GM23338 (cell line): ENCODE measurements around the gene TMEM222. TPM values are rescaled to one million over a fixed set of nuclear protein-coding genes. Genes with fewer than 3 reads are reported as not detected.

Experiments
- ATAC-seq: fragments of 200-7000 bp; cut with Tn5 transposase; 3 replicates; pipeline ENCODE4 v1.9.1; 2020
- DNase-seq: peaks from one replicate; pipeline ENCODE4 v3.0.0-alpha.2; 2015; ENCODE audit warnings: low spot score
- H2AFZ ChIP-seq: fragments of 200-600 bp; sonication (generic); 2 replicates; pipeline ENCODE4 v1.8.0; 2016; ENCODE audit warnings: antibody characterized with exemption, mild to moderate bottlenecking, moderate library complexity
- H3F3A ChIP-seq: fragments of 200-600 bp; sonication (generic); replicated peaks from 2 replicates; pipeline ENCODE4 v1.8.0; 2017; ENCODE audit warnings: antibody characterized with exemption, mixed run types, low read depth
- H3K27ac ChIP-seq: fragments of 200-600 bp; sonication (generic); 2 replicates; pipeline ENCODE4 v1.6.1; 2016; ENCODE audit warnings: low read depth
- H3K27me3 ChIP-seq: fragments of 200-600 bp; sonication (generic); 2 replicates; pipeline ENCODE4 v1.8.0; 2016; ENCODE audit warnings: mild to moderate bottlenecking, mixed run types, moderate library complexity; ENCODE audit not compliant: insufficient read depth
- H3K36me3 ChIP-seq: fragments of 200-600 bp; sonication (generic); 2 replicates; pipeline ENCODE4 v1.8.0; 2016; ENCODE audit warnings: mild to moderate bottlenecking; ENCODE audit not compliant: insufficient read depth
- H3K4me1 ChIP-seq: fragments of 200-600 bp; sonication (generic); 2 replicates; pipeline ENCODE4 v1.8.0; 2016; ENCODE audit warnings: mild to moderate bottlenecking, moderate library complexity; ENCODE audit not compliant: insufficient read depth
- H3K4me2 ChIP-seq: fragments of 200-600 bp; sonication (generic); 2 replicates; pipeline ENCODE4 v1.7.1; 2017; ENCODE audit warnings: mixed run types
- H3K4me3 ChIP-seq: fragments of 200-600 bp; sonication (generic); 2 replicates; pipeline ENCODE4 v1.6.1; 2016; ENCODE audit warnings: mixed run types
- H3K79me2 ChIP-seq: fragments of 200-600 bp; sonication (generic); replicated peaks from 2 replicates; pipeline ENCODE4 v1.8.0; 2017; ENCODE audit warnings: mild to moderate bottlenecking; ENCODE audit not compliant: insufficient read depth
- H3K9me2 ChIP-seq: fragments of 200-600 bp; sonication (generic); 2 replicates; pipeline ENCODE4 v1.8.0; 2017; ENCODE audit not compliant: insufficient read depth
- H4K20me1 ChIP-seq: fragments of 200-600 bp; sonication (generic); replicated peaks from 2 replicates; pipeline ENCODE4 v1.8.0; 2017; ENCODE audit warnings: mild to moderate bottlenecking; ENCODE audit not compliant: insufficient read depth
- H3K27ac Mint-ChIP-seq: 2 replicates; pipeline ENCODE4 v1.8.0; 2020; ENCODE audit warnings: inconsistent platforms, mild to moderate bottlenecking, moderate library complexity, mixed read lengths
- H3K27me3 Mint-ChIP-seq: 3 replicates; pipeline ENCODE4 v1.8.0; 2022; ENCODE audit warnings: low read depth, mild to moderate bottlenecking, moderate library complexity, mixed read lengths, inconsistent platforms; ENCODE audit not compliant: insufficient read depth, poor library complexity
- H3K36me3 Mint-ChIP-seq: 3 replicates; pipeline ENCODE4 v1.8.0; 2021; ENCODE audit warnings: low read depth, mild to moderate bottlenecking, inconsistent platforms, moderate library complexity, mixed read lengths
- H3K4me1 Mint-ChIP-seq: 3 replicates; pipeline ENCODE4 v1.8.0; 2020; ENCODE audit warnings: mild to moderate bottlenecking, inconsistent platforms, mixed read lengths
- H3K4me3 Mint-ChIP-seq: 3 replicates; pipeline ENCODE4 v1.8.0; 2021; ENCODE audit warnings: moderate library complexity, mild to moderate bottlenecking, inconsistent platforms, mixed read lengths
- H3K9me3 Mint-ChIP-seq: 3 replicates; pipeline ENCODE4 v1.8.0; 2020; ENCODE audit warnings: moderate library complexity, mild to moderate bottlenecking, inconsistent platforms, mixed read lengths
- CTCF ChIP-seq, 2 experiments: fragments of 200-600 bp in 1 of 2; sonication (generic) in 1 of 2; conservative IDR thresholded peaks; 2 replicates each; pipeline versions ENCODE4 v1.5.1 to v1.6.1; 2016 to 2017; ENCODE audit warnings: antibody characterized with exemption in 2 of 2, low read depth in 2 of 2, mild to moderate bottlenecking in 2 of 2, moderate library complexity in 1 of 2
- EZH2 ChIP-seq: fragments of 200-600 bp; sonication (generic); IDR thresholded peaks from one replicate; pipeline ENCODE4 v1.8.0; 2017; ENCODE audit warnings: antibody characterized with exemption, mild to moderate bottlenecking, low read depth; ENCODE audit not compliant: unreplicated experiment
- JUNB ChIP-seq: IDR thresholded peaks from one replicate; pipeline ENCODE4 v1.6.1; 2016; ENCODE audit warnings: antibody characterized with exemption; ENCODE audit not compliant: unreplicated experiment
- NANOG ChIP-seq: IDR thresholded peaks from 2 replicates; pipeline ENCODE4 v1.6.1; 2016; ENCODE audit warnings: antibody characterized with exemption, borderline replicate concordance
- POLR2AphosphoS5 ChIP-seq: IDR thresholded peaks from 2 replicates; pipeline ENCODE4 v1.6.1; 2016; ENCODE audit warnings: antibody characterized with exemption, low read depth
- STAT1 ChIP-seq: IDR thresholded peaks from one replicate; pipeline ENCODE4 v1.6.1; 2016; ENCODE audit warnings: antibody characterized with exemption; ENCODE audit not compliant: unreplicated experiment
- ZNF114 ChIP-seq: fragments of 250-450 bp; sonication (Bioruptor Pico); IDR thresholded peaks from 2 replicates; pipeline ENCODE4 v1.5.0; 2020; ENCODE audit warnings: mild to moderate bottlenecking, moderate library complexity
- polyA plus RNA-seq: library from polyadenylated mRNA; unstranded; fragments of >200 nt; fragmentation: Nextera tagmentation; extraction: Ambion mirVana; gene quantifications from 2 replicates; pipeline ENCODE4 v1.2.1, GENCODE V29; 2016
- total RNA-seq: library from RNA; depleted of rRNA; stranded (reverse); fragments of >200 nt; shearing (Covaris generic); gene quantifications from 2 replicates; pipeline ENCODE4 v1.2.3, GENCODE V29; 2014
- TF ChIP-seq, protein P1 (sequence below): fragments of 250-450 bp; sonication (Bioruptor Pico); IDR thresholded peaks from 2 replicates; pipeline ENCODE4 v1.5.0; 2020; ENCODE audit warnings: mild to moderate bottlenecking, moderate library complexity

The TMEM222 gene
- total and polyA plus RNA-seq, 2 experiments from 2014 or later: 17.8 to 22.6 TPM

DNA sequence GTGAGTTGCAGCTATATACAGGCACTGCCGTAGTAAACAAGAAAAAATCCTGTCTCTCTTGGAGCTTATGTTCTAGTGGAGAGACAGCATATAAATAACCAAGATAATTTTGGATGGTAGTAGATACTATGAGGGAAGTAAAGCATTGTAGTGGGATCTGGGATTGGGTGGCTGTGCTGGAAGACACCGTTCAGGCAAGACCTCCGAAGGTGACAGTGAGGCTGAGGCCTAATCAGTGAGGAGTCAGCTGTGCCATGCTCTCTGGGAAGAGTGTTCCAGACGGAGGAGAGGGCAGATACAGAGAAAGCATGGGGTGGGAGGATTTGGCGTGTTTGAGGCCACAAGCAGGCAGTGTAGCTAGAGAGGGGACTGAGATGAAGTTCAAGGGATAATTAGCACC lies 6.0 kb downstream of the TMEM222 start:
- Histone ChIP-seq H3K9me2 (no peaks in the 10 kb centered on the region), H3K79me2 (peaks cover 60% of the 10 kb centered on the region), H3K4me1 (peaks cover 8% of the 10 kb centered on the region; the same call in 1 of the 2 replicates), H3K36me3 (no peaks in the 10 kb centered on the region), H3K27me3 (no peaks in the 10 kb centered on the region), H2AFZ (no peak overlapping the region), H3F3A (peaks cover 5% of the 10 kb centered on the region; the same call in 1 of the 2 replicates), H3K27ac (no peak overlapping the region), H3K4me2 (no peak overlapping the region), H4K20me1 (peaks cover 21% of the 10 kb centered on the region), H3K4me3 (no peak overlapping the region)
- TF ChIP-seq JUNB (no peak), POLR2AphosphoS5 (no peak), CTCF (conservative IDR thresholded peaks at IDR 0.05; ENCODE audit: low read depth in 2 of 2) (no peak), NANOG (no peak), STAT1 (no peak), EZH2 (no peak), ZNF114 (no peak)
- TF ChIP-seq, protein P1, sequence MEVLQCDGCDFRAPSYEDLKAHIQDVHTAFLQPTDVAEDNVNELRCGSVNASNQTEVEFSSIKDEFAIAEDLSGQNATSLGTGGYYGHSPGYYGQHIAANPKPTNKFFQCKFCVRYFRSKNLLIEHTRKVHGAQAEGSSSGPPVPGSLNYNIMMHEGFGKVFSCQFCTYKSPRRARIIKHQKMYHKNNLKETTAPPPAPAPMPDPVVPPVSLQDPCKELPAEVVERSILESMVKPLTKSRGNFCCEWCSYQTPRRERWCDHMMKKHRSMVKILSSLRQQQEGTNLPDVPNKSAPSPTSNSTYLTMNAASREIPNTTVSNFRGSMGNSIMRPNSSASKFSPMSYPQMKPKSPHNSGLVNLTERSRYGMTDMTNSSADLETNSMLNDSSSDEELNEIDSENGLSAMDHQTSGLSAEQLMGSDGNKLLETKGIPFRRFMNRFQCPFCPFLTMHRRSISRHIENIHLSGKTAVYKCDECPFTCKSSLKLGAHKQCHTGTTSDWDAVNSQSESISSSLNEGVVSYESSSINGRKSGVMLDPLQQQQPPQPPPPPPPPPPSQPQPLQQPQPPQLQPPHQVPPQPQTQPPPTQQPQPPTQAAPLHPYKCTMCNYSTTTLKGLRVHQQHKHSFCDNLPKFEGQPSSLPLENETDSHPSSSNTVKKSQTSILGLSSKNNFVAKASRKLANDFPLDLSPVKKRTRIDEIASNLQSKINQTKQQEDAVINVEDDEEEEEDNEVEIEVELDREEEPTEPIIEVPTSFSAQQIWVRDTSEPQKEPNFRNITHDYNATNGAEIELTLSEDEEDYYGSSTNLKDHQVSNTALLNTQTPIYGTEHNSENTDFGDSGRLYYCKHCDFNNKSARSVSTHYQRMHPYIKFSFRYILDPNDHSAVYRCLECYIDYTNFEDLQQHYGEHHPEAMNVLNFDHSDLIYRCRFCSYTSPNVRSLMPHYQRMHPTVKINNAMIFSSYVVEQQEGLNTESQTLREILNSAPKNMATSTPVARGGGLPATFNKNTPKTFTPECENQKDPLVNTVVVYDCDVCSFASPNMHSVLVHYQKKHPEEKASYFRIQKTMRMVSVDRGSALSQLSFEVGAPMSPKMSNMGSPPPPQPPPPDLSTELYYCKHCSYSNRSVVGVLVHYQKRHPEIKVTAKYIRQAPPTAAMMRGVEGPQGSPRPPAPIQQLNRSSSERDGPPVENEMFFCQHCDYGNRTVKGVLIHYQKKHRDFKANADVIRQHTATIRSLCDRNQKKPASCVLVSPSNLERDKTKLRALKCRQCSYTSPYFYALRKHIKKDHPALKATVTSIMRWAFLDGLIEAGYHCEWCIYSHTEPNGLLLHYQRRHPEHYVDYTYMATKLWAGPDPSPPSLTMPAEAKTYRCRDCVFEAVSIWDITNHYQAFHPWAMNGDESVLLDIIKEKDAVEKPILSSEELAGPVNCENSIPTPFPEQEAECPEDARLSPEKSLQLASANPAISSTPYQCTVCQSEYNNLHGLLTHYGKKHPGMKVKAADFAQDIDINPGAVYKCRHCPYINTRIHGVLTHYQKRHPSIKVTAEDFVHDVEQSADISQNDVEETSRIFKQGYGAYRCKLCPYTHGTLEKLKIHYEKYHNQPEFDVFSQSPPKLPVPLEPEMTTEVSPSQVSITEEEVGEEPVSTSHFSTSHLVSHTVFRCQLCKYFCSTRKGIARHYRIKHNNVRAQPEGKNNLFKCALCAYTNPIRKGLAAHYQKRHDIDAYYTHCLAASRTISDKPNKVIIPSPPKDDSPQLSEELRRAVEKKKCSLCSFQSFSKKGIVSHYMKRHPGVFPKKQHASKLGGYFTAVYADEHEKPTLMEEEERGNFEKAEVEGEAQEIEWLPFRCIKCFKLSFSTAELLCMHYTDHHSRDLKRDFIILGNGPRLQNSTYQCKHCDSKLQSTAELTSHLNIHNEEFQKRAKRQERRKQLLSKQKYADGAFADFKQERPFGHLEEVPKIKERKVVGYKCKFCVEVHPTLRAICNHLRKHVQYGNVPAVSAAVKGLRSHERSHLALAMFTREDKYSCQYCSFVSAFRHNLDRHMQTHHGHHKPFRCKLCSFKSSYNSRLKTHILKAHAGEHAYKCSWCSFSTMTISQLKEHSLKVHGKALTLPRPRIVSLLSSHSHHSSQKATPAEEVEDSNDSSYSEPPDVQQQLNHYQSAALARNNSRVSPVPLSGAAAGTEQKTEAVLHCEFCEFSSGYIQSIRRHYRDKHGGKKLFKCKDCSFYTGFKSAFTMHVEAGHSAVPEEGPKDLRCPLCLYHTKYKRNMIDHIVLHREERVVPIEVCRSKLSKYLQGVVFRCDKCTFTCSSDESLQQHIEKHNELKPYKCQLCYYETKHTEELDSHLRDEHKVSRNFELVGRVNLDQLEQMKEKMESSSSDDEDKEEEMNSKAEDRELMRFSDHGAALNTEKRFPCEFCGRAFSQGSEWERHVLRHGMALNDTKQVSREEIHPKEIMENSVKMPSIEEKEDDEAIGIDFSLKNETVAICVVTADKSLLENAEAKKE: no peak
- Mint-ChIP-seq H3K4me3 (no peak overlapping the region), H3K4me1 (peaks cover 3% of the 10 kb centered on the region; the same call in 1 of the 3 replicates), H3K27ac (no peak overlapping the region), H3K36me3 (peaks cover 39% of the 10 kb centered on the region), H3K9me3 (no peaks in the 10 kb centered on the region), H3K27me3 (peaks cover 2% of the 10 kb centered on the region)
- no peak for ATAC-seq
- DNase-seq: no peak
